Lower lobe of right lung (tissue), 2 donors: ENCODE data around the gene B4GALT7. TPM values are rescaled to one million over a fixed set of nuclear protein-coding genes. Genes with fewer than 3 reads are reported as not detected.
"Not testable (repeated sequence)": the region's sequence is repeated elsewhere in the genome, so short reads cannot be mapped to it uniquely, and the experiment has no call there.

ENCODE experiments used
- ATAC-seq, 2 donors: fragments of 200-7000 bp; cut with Tn5 transposase; one replicate each; pipeline ENCODE4 v1.9.1; 2020 to 2022; ENCODE audit warnings: mild to moderate bottlenecking in 2 of 2, moderate library complexity in 2 of 2
- DNase-seq: peaks from one replicate; pipeline ENCODE4 v3.0.0-alpha.2; 2020
- H3K27ac ChIP-seq: fragments of 200-600 bp; one replicate; pipeline ENCODE4 v1.8.0; 2022
- H3K27me3 ChIP-seq: fragments of 200-600 bp; one replicate; pipeline ENCODE4 v1.8.0; 2022; ENCODE audit warnings: low read depth
- H3K36me3 ChIP-seq: fragments of 200-600 bp; one replicate; pipeline ENCODE4 v1.8.0; 2022; ENCODE audit warnings: mild to moderate bottlenecking
- H3K4me1 ChIP-seq: fragments of 200-600 bp; one replicate; pipeline ENCODE4 v1.8.0; 2022
- H3K4me3 ChIP-seq: fragments of 200-600 bp; one replicate; pipeline ENCODE4 v1.8.0; 2022; ENCODE audit warnings: mild to moderate bottlenecking
- H3K9me3 ChIP-seq: fragments of 200-600 bp; one replicate; pipeline ENCODE4 v1.8.0; 2022
- intact Hi-C: fragments of 100-400 bp; cut with DNase I; formaldehyde crosslinking; loops from one replicate; pipeline ENCODE4 v1.11.0; 2022
- total RNA-seq: library from RNA; stranded (reverse); fragmentation: NEBNext Ultra II Directional; extraction: Animal tissue kit (Norgen Biotek cat#: 25700); gene quantifications from one replicate; pipeline ENCODE4 v1.2.1, GENCODE V29; 2021
- TF ChIP-seq, protein P1 (sequence below): fragments of 200-600 bp; IDR thresholded peaks from one replicate; pipeline ENCODE4 v1.8.0; 2022; ENCODE audit warnings: antibody characterized with exemption, mild to moderate bottlenecking
- donor health status: DM: no; HTN: yes; CAD: no; lungs with severe emphysema.

B4GALT7 gene
- total RNA-seq, 1 donor from 2014 or later = 22.4 TPM

DNA sequence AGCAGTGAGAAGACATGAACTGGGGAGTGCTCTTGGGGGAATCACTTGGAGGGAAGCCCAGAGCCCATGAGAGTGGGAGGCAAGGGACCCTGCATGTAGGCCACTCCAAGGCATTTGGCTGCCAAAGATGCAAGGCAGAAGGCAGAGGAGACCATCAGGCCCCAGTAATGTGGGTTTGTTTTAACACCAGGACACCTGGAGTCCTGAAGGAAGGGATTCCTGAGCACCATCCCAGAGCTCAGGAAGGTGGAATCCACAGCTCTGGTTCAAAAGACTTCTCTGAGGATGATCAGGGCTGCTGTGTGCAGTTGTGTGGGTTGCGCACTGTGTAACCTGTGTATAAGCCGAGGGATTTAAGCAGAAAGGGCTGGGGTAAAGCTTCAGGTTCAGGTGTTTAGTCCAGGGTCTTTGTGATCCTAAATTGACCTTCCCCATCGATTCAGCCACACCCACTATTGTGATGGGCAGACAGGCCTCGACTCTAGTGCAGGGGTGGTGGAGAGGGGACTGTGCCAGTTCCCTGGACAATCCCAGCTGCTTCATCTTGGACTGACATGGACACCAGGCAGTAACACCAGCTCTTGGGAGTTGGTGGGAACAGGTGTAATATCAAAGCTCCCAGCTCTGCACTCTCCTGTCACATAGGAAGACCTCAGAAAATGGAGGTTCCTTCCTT lies 11.0 kb downstream of the B4GALT7 start:
- DNase-seq (no peak), ATAC-seq (no peak)
- TF ChIP-seq, protein P1, sequence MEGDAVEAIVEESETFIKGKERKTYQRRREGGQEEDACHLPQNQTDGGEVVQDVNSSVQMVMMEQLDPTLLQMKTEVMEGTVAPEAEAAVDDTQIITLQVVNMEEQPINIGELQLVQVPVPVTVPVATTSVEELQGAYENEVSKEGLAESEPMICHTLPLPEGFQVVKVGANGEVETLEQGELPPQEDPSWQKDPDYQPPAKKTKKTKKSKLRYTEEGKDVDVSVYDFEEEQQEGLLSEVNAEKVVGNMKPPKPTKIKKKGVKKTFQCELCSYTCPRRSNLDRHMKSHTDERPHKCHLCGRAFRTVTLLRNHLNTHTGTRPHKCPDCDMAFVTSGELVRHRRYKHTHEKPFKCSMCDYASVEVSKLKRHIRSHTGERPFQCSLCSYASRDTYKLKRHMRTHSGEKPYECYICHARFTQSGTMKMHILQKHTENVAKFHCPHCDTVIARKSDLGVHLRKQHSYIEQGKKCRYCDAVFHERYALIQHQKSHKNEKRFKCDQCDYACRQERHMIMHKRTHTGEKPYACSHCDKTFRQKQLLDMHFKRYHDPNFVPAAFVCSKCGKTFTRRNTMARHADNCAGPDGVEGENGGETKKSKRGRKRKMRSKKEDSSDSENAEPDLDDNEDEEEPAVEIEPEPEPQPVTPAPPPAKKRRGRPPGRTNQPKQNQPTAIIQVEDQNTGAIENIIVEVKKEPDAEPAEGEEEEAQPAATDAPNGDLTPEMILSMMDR = no peak
- H3K4me1 ChIP-seq = peaks cover 10% of the 10 kb centered on the region
- H3K4me3 ChIP-seq = no peak overlapping the region
- peaks cover 9% of the 10 kb centered on the region for H3K36me3 ChIP-seq
- H3K9me3 ChIP-seq = no peaks in the 10 kb centered on the region
- no peak overlapping the region for H3K27ac ChIP-seq
- intact Hi-C loops = no loop called here
- H3K27me3 ChIP-seq = no peaks in the 10 kb centered on the region

DNA sequence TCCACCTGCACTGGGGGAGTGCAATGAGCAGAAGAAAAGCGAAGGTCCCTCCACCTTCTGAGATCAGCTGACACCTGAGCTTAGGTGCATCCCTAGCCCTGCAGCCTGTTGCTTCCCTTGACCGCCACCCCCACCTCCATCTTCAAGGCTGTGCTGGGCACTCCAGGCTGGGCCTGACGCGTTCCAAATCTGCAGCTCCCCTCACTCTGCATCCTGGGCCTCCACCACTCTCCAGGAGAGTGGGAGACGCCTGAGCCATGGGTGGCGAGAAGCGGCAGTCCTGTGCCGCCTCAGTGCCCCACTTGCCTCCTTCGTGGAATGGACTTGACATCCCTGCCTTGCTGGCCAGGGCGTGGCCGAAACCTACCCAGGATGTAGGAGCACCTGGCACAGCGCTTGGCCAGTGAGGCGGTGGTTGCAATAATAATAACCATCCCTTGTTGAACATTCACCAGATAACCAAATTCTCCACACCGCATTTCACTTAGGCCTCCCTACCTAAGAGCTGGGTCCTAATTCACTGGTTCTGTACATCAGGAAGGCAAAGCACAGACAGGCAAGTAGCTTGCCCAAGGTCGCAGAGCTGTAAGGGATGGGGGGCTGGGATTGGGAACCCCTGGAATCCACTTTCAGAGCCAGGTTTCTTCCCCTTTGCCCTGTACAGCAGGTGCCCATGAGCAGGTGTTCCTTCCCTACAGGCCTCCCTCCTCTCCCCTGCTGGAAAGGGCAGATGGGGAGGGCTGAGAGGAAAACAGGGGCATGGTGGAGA lies 11.7 kb downstream of the B4GALT7 start:
- TF ChIP-seq, protein P1 = no peak
- intact Hi-C loops = no loop called here
- DNase-seq (no peak), ATAC-seq (no peak)
- no peak overlapping the region for H3K4me3 ChIP-seq
- H3K36me3 ChIP-seq = peaks cover 16% of the 10 kb centered on the region
- no peaks in the 10 kb centered on the region for H3K9me3 ChIP-seq
- peaks cover 10% of the 10 kb centered on the region for H3K4me1 ChIP-seq
- no peak overlapping the region for H3K27ac ChIP-seq
- no peaks in the 10 kb centered on the region for H3K27me3 ChIP-seq

DNA sequence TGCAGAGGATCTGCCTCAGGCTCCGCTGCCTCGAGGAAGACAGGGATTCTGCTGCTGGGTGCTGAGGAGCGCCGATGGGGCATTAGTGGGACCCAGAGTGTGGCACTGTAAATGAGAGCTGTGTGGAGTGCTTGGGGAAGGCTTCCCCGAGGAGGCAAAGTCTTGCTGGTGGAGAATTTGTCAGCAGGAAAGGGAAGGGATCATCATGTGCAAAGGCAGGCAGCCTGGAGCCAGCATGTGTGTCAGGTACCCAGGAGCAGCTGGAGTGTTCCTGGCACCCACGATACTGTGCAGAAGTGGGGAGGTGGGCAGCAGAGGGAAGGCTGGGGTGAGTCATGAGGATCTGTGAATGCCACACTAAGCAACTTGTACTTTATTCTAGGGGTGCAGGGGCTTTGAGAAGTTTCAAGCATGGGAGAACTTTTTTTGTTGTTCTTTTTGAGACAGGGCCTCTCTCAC lies 12.3 kb downstream of the B4GALT7 start:
- Histone ChIP-seq H3K4me1 (peaks cover 6% of the 10 kb centered on the region), H3K36me3 (peaks cover 20% of the 10 kb centered on the region), H3K4me3 (no peak overlapping the region), H3K27me3 (no peaks in the 10 kb centered on the region), H3K27ac (no peak overlapping the region), H3K9me3 (no peaks in the 10 kb centered on the region)
- DNase-seq = no peak
- no peak for ATAC-seq
- intact Hi-C loops = no loop called here
- TF ChIP-seq, protein P1 = no peak

DNA sequence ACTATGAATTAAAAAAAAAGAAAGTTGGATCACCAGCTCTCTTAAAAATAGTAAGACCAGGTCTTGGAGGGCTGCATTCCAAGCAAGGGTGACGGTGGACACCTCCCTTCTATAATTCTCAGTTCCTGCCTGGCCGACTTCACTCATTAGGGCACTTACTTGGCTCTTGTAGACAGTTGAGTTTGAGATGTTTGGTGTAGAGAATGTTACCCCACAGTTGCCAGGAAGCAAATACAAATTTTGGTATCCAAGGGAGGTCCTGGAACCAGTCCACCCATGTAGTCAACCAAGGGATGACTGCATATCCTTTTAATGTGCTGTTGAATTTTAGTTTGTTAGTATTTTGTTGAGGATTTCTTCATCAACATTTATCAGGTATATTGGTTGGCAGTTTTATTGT lies 20.6 kb downstream of the B4GALT7 start:
- TF ChIP-seq, protein P1 = no peak
- Histone ChIP-seq H3K4me3 (no peak overlapping the region), H3K9me3 (no peaks in the 10 kb centered on the region), H3K36me3 (peaks cover 85% of the 10 kb centered on the region), H3K4me1 (no peaks in the 10 kb centered on the region), H3K27ac (no peak overlapping the region), H3K27me3 (no peaks in the 10 kb centered on the region)
- ATAC-seq (no peak), DNase-seq (no peak)
- intact Hi-C loops = no loop called here

DNA sequence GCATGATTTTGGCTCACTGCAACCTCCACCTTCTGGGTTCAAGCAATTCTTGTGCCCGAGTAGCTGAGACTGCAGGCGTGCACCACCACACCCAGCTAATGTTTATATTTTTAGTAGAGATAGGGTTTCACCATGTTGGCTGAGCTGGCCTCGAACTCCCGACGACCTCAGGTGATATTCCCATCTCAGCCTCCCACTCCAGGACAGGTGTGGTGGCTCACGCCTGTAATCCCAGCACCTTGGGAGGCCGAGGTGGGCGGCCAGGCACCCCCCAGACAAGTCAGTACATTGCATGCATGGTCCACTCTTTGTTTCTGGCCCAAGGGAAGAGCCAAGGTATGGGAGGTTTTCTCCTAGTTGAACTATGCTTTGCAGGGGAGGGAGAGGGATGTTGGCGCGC lies 24.2 kb downstream of the B4GALT7 start:
- H3K4me1 ChIP-seq, H3K27ac ChIP-seq, H3K27me3 ChIP-seq, DNase-seq, intact Hi-C loops, H3K4me3 ChIP-seq, H3K9me3 ChIP-seq, ATAC-seq: not testable (repeated sequence)
- H3K36me3 ChIP-seq = peaks cover 57% of the 10 kb centered on the region

DNA sequence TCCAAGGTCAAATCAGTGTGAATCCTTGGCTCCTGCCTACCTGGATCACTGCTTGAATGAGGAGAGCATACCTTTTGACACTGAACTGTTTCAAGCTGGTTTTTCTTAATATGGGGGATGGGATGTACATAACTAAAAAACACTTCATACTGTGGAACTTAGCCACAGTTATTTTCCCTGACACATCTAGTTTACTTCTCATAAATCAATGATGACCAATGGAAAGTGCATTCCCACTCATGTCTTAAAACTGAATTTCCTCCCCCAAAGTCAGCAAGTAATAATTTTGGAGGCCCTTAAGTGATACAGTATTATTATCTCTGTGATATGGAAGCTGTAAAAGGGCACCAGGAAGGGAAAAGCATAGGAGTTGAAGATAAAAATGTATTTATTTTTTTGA lies 30.3 kb downstream of the B4GALT7 start:
- intact Hi-C loops, DNase-seq, H3K4me3 ChIP-seq, H3K27me3 ChIP-seq, H3K9me3 ChIP-seq, H3K27ac ChIP-seq, ATAC-seq, H3K4me1 ChIP-seq, H3K36me3 ChIP-seq: not testable (repeated sequence)

DNA sequence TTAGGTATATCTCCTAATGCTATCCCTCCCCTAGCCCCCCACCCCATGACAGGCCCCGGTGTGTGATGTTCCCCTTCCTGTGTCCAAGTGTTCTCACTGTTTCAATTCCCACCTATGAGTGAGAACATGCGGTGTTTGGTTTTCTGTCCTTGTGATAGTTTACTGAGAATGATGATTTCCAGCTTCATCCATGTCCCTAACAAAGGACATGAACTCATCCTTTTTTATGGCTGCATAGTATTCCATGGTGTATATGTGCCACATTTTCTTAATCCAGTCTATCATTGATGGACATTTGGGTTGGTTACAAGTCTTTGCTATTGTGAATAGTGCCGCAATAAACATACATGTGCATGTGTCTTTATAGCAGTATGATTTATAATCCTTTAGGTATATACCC lies 35.0 kb downstream of the B4GALT7 start:
- intact Hi-C loops, H3K9me3 ChIP-seq, ATAC-seq: not testable (repeated sequence)

DNA sequence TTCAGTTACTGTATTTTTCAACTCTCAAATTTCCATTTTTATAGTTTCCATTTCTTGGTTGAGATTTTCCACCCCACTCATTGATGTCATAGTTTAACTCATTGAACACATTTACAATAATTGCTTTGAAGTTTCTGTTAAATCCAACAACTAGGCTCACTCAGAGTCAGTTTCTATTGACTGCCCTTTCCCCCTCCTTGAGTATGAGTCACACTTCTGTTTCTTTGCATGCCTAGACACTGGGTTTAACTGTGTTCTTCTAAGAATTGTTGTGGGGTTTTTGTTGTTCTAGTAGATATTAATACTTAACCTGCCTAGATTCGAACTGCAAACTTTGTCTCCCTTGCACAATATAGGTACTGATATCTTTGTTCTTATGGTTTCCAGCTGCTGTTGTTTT lies 45.5 kb downstream of the B4GALT7 start:
- H3K27ac ChIP-seq, H3K4me1 ChIP-seq, ATAC-seq, H3K9me3 ChIP-seq, H3K4me3 ChIP-seq, DNase-seq, H3K36me3 ChIP-seq, H3K27me3 ChIP-seq, intact Hi-C loops: not testable (repeated sequence)

More for the DNA sequence above, 35.0 kb downstream of the B4GALT7 start:
- not testable (repeated sequence) for H3K4me1 ChIP-seq, DNase-seq, H3K36me3 ChIP-seq, H3K27ac ChIP-seq, H3K27me3 ChIP-seq, H3K4me3 ChIP-seq

DNA sequence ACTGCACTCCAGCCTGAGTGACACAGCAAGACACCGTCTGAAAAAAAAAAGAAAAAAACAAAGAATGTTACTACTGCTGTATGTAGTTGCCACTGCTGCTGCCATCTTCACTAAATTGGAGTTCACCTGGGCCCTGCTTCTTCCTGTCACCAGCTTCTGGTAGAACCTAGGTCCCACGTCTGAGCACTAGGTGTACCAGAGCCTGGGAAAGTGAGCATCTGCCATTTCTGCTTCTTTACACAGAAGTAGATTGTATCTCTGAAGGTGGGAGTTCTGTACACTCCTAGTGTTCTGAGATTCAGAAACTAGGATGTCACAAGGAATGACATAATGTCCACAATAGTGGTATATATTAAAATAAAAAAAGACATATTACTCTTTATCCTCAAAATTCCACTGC lies 51.3 kb downstream of the B4GALT7 start:
- H3K27me3 ChIP-seq, H3K9me3 ChIP-seq, ATAC-seq, H3K36me3 ChIP-seq, intact Hi-C loops, DNase-seq, H3K4me1 ChIP-seq, H3K4me3 ChIP-seq, H3K27ac ChIP-seq: not testable (repeated sequence)

DNA sequence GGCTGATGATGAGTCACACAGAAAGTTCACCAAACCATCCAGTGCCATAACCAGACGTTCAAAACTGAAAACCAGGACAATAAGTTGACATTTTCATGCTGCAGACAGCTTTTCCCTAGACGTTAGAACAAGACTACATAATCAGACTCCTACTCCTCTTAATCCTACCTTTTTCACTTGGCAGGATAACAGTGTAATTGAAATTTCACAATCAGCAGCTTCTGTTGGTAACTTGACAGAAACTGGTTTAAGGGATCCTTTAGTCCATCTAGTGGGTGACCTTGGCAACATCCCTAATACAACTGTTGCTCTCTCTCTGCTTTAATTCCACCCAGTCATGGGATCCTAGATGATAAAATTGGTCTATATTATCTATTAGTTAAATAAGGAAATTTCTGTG lies 57.9 kb downstream of the B4GALT7 start:
- H3K4me3 ChIP-seq, intact Hi-C loops, H3K4me1 ChIP-seq, H3K36me3 ChIP-seq, H3K27ac ChIP-seq, H3K27me3 ChIP-seq, H3K9me3 ChIP-seq, DNase-seq: not testable (repeated sequence)
- peak; percentile 52 to 69 for ATAC-seq
